Fibroblast of lung (primary cell): ENCODE measurements around the gene RUNX2. TPM values are rescaled to one million over a fixed set of nuclear protein-coding genes. Genes with fewer than 3 reads are reported as not detected.

Source experiments
- DNase-seq, 2 donors: peaks; one replicate each; pipeline versions ENCODE4 v3.0.0 to v3.0.0-alpha.2; 2010; ENCODE audit warnings: low read depth in 2 of 2
- H2AFZ ChIP-seq: 2 replicates; pipeline ENCODE4 v1.5.1; 2012; ENCODE audit warnings: low read length, control low read depth, inconsistent platforms
- H3K27ac ChIP-seq: 2 replicates; pipeline ENCODE4 v1.5.1; 2011; ENCODE audit warnings: low read length, control low read depth; ENCODE audit not compliant: insufficient read depth
- H3K27me3 ChIP-seq: 2 replicates; pipeline ENCODE4 v1.5.1; 2011; ENCODE audit warnings: mild to moderate bottlenecking, low read length; ENCODE audit not compliant: control insufficient read depth, insufficient read depth
- H3K36me3 ChIP-seq: 2 replicates; pipeline ENCODE4 v1.5.1; 2011; ENCODE audit warnings: low read length; ENCODE audit not compliant: control insufficient read depth, insufficient read depth
- H3K4me1 ChIP-seq: 2 replicates; pipeline ENCODE4 v1.5.1; 2011; ENCODE audit warnings: low read length; ENCODE audit not compliant: control insufficient read depth, insufficient read depth; ENCODE audit errors: extremely low read depth
- H3K4me2 ChIP-seq: 2 replicates; pipeline ENCODE4 v1.5.1; 2011; ENCODE audit warnings: low read length, control low read depth; ENCODE audit not compliant: insufficient read depth; ENCODE audit errors: extremely low read depth
- H3K4me3 ChIP-seq, 4 experiments: fragments of 200-600 bp in 1 of 4; sonication (generic) in 1 of 4; replicated peaks in 1 of 4; 2 replicates each; pipeline ENCODE4 v1.5.1; 2011 to 2016; ENCODE audit warnings: low read length in 4 of 4, low read depth in 3 of 4, mild to moderate bottlenecking in 3 of 4, control low read depth in 2 of 4, inconsistent platforms in 1 of 4, mixed read lengths in 1 of 4; ENCODE audit not compliant: insufficient read depth in 1 of 4; ENCODE audit errors: control extremely low read depth in 1 of 4
- H3K79me2 ChIP-seq: 2 replicates; pipeline ENCODE4 v1.5.1; 2012; ENCODE audit warnings: mild to moderate bottlenecking, low read length, inconsistent platforms; ENCODE audit not compliant: control insufficient read depth, insufficient read depth
- H3K9ac ChIP-seq: 2 replicates; pipeline ENCODE4 v1.5.1; 2011; ENCODE audit warnings: mild to moderate bottlenecking, low read length, control low read depth; ENCODE audit not compliant: insufficient read depth
- H3K9me3 ChIP-seq: 2 replicates; pipeline ENCODE4 v1.5.1; 2012; ENCODE audit warnings: low read depth, low read length; ENCODE audit not compliant: control insufficient read depth, insufficient read depth
- H4K20me1 ChIP-seq: 2 replicates; pipeline ENCODE4 v1.5.1; 2011; ENCODE audit warnings: low read length; ENCODE audit not compliant: control insufficient read depth, insufficient read depth; ENCODE audit errors: extremely low read depth
- EZH2 ChIP-seq: IDR thresholded peaks from 2 replicates; pipeline ENCODE4 v1.5.1; 2012; ENCODE audit warnings: low read length, control low read depth, mild to moderate bottlenecking; ENCODE audit errors: missing control alignments
- polyA plus RNA-seq, 2 donors: library from polyadenylated mRNA; depleted of rRNA in 1 of 2; stranded (reverse) in 1 of 2; unstranded in 1 of 2; fragments of >200 nt; gene quantifications; 2 replicates each; pipeline ENCODE4 v1.2.1, GENCODE V29; 2011 to 2012; ENCODE audit warnings: missing spikeins in 1 of 2
- total RNA-seq: library from RNA; depleted of rRNA; stranded (reverse); fragments of >200 nt; gene quantifications from 2 replicates; pipeline ENCODE4 v1.2.1, GENCODE V29; 2014
- TF ChIP-seq, protein P1 (sequence below), 2 donors: IDR thresholded peaks in 1 of 2; conservative IDR thresholded peaks in 1 of 2; 1 replicate in 1 of 2; 2 replicates in 1 of 2; pipeline ENCODE4 v1.5.1; 2011 to 2012; ENCODE audit warnings: low read length in 2 of 2, control low read depth in 1 of 2, inconsistent platforms in 1 of 2, low read depth in 1 of 2, mild to moderate bottlenecking in 1 of 2

RUNX2 gene
- total and polyA plus RNA-seq, 2 donors (not counting 1 experiment from before 2014, with no cell fraction given): 2.5 to 4.5 TPM

DNA sequence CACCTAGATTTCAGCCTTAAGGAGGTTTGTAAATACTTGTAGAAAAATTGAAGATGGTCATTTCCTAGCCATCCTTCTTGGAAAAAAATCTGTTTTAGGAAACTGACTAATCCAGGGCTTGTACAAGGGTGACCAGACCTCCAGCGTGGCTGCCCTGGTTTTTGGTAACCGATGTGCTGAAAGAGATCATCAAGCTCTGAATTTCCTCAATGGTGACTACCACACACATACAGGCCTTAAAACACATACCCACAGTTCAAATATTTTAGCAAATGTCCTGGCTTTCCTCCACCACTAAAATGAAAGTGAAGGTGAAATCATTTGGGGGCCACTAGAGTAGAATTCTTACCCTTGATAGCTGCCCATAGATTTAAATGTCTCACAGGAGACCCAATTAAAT lies 264.9 kb downstream of the RUNX2 start:
- no peak overlapping the region for H3K9ac ChIP-seq
- TF ChIP-seq, protein P1, sequence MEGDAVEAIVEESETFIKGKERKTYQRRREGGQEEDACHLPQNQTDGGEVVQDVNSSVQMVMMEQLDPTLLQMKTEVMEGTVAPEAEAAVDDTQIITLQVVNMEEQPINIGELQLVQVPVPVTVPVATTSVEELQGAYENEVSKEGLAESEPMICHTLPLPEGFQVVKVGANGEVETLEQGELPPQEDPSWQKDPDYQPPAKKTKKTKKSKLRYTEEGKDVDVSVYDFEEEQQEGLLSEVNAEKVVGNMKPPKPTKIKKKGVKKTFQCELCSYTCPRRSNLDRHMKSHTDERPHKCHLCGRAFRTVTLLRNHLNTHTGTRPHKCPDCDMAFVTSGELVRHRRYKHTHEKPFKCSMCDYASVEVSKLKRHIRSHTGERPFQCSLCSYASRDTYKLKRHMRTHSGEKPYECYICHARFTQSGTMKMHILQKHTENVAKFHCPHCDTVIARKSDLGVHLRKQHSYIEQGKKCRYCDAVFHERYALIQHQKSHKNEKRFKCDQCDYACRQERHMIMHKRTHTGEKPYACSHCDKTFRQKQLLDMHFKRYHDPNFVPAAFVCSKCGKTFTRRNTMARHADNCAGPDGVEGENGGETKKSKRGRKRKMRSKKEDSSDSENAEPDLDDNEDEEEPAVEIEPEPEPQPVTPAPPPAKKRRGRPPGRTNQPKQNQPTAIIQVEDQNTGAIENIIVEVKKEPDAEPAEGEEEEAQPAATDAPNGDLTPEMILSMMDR (conservative IDR thresholded peaks at IDR 0.05 in 1 of 2, IDR thresholded peaks at IDR 0.05 in 1 of 2; ENCODE audit: low read depth in 1 of 2, low read length in 2 of 2): no peak
- no peak for TF ChIP-seq EZH2

DNA sequence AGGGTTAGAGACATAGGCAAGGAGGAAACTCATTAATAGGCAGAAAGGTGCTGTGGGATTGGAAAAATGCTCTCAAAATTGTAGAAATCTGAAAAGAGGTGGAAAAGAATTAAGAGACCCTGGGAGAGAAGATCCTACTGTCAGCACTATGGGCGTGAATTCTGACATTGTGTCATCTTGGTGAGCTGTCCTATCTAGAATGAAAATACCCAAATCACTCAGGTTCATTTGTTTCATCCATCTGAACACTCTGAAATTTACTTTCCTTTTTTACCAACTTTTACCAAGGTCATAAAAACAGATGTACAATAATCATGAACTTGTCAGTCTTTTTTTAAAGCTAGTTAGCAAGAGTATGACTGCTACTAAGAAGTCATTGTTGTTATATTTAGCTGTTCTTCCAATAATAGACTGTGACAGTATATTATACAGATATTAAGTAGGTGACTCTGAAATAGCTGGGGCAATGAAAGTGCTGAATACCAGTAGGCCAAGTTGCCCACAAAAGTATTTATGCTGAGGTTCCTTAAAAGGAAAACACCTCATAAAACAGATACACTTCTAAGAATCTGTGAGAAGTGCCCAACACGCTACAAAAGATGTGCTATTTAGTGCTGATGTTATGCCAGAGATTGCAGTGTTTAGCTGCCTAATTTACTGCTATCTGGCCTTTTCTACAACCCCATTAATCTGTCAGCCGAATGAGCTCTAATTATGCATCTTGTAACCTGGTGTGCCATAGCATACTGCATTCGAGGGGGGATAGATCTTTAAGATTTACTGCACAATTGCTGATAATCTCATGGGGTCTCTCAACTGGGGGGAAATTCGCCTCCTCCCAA lies 267.1 kb downstream of the RUNX2 start:
- no peak overlapping the region for H3K9ac ChIP-seq
- TF ChIP-seq, protein P1 (conservative IDR thresholded peaks at IDR 0.05 in 1 of 2, IDR thresholded peaks at IDR 0.05 in 1 of 2; ENCODE audit: low read depth in 1 of 2, low read length in 2 of 2): no peak
- no peak for TF ChIP-seq EZH2
- H3K27me3 ChIP-seq: no peaks in the 10 kb centered on the region
- H4K20me1 ChIP-seq: no peaks in the 10 kb centered on the region
- H3K9me3 ChIP-seq: no peaks in the 10 kb centered on the region
- H3K27ac ChIP-seq: no peak overlapping the region
- H3K4me3 ChIP-seq: no peak overlapping the region
- no peak overlapping the region for H3K4me2 ChIP-seq
- H3K36me3 ChIP-seq: no peaks in the 10 kb centered on the region
- no peak for DNase-seq
- H3K4me1 ChIP-seq: peaks cover 3% of the 10 kb centered on the region
- no peak overlapping the region for H2AFZ ChIP-seq
- H3K79me2 ChIP-seq: no peaks in the 10 kb centered on the region

More for the DNA sequence above, 264.9 kb downstream of the RUNX2 start:
- H3K4me2 ChIP-seq: no peak overlapping the region
- no peaks in the 10 kb centered on the region for H3K27me3 ChIP-seq
- no peaks in the 10 kb centered on the region for H3K36me3 ChIP-seq
- no peaks in the 10 kb centered on the region for H3K9me3 ChIP-seq
- H4K20me1 ChIP-seq: no peaks in the 10 kb centered on the region
- peaks cover 10% of the 10 kb centered on the region for H3K4me1 ChIP-seq
- no peaks in the 10 kb centered on the region for H3K79me2 ChIP-seq
- no peak overlapping the region for H3K4me3 ChIP-seq
- DNase-seq: peak in 1 of 2 donors; percentile 48
- H2AFZ ChIP-seq: no peak overlapping the region
- no peak overlapping the region for H3K27ac ChIP-seq

DNA sequence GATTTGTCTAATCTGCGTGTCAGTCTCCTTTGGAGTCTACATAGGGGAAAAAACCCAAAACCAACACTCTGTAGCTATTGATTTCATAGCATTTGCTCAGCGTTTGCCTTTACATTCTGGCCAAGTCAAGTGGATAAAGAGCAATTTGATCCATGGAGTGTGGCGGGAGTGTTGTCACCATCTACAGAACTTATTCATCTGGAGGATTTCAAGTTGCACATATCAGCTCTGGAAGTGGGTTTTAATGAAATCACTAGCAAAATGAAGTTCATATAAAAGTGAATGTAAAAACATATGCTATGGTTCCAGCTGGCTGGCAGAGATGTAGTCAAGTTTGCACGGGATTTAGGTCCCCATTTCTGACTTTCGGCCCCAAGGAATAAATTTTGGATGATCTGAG lies 269.3 kb downstream of the RUNX2 start:
- Histone ChIP-seq H3K9ac (no peak overlapping the region), H3K9me3 (no peaks in the 10 kb centered on the region), H3K4me2 (no peak overlapping the region), H3K4me1 (no peaks in the 10 kb centered on the region), H3K27me3 (no peaks in the 10 kb centered on the region), H4K20me1 (no peaks in the 10 kb centered on the region), H2AFZ (no peak overlapping the region), H3K36me3 (no peaks in the 10 kb centered on the region), H3K27ac (no peak overlapping the region), H3K4me3 (no peak overlapping the region), H3K79me2 (no peaks in the 10 kb centered on the region)
- DNase-seq: no peak
- TF ChIP-seq, protein P1 (conservative IDR thresholded peaks at IDR 0.05 in 1 of 2, IDR thresholded peaks at IDR 0.05 in 1 of 2; ENCODE audit: low read depth in 1 of 2, low read length in 2 of 2): no peak
- no peak for TF ChIP-seq EZH2
